Measurements from ENCODE around the gene IL17C.

DNA sequence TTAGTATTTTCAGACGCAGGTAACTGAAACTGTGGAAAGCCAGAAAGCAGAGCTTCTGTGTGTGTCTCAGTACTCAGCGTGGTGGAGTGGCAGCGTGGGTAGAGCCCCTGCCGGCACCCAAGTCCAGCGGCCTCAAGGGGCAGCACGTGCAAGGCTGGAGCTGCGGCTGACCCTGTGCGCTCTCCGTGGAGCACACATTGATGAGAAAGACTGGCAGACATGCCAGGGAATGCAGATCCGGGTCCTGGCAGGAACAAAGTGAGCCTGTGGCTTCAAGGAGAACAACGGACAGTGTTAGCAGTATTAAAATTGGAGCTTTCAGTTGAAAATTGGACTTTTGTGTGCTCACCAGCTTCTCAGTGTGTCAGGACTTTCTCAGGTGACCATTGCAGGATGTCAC, 44.9 kb upstream of the IL17C start:
- TF ChIP-seq, protein P1, sequence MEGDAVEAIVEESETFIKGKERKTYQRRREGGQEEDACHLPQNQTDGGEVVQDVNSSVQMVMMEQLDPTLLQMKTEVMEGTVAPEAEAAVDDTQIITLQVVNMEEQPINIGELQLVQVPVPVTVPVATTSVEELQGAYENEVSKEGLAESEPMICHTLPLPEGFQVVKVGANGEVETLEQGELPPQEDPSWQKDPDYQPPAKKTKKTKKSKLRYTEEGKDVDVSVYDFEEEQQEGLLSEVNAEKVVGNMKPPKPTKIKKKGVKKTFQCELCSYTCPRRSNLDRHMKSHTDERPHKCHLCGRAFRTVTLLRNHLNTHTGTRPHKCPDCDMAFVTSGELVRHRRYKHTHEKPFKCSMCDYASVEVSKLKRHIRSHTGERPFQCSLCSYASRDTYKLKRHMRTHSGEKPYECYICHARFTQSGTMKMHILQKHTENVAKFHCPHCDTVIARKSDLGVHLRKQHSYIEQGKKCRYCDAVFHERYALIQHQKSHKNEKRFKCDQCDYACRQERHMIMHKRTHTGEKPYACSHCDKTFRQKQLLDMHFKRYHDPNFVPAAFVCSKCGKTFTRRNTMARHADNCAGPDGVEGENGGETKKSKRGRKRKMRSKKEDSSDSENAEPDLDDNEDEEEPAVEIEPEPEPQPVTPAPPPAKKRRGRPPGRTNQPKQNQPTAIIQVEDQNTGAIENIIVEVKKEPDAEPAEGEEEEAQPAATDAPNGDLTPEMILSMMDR (conservative IDR thresholded peaks at IDR 0.05; ENCODE audit: low read length), result no peak
- no peak for TF ChIP-seq EZH2phosphoT487 (IDR thresholded peaks at IDR 0.05; ENCODE audit: borderline replicate concordance, low read depth, low read length)
